HEK293 (cell line): ENCODE measurements around the gene GPATCH3.

Experiments used
- BCL11A ChIP-seq: fragments of 450-650 bp; formaldehyde crosslinking; IDR thresholded peaks from 2 replicates; pipeline ENCODE4 v1.5.1; 2016; ENCODE audit warnings: low read depth, missing biosample characterization, missing genetic modification characterization
- EGR2 ChIP-seq: fragments of 450-650 bp; formaldehyde crosslinking; IDR thresholded peaks from 2 replicates; pipeline ENCODE4 v1.5.1; 2016; ENCODE audit warnings: low read depth, missing biosample characterization, missing genetic modification characterization
- FEZF1 ChIP-seq: fragments of 450-650 bp; formaldehyde crosslinking; IDR thresholded peaks from 2 replicates; pipeline ENCODE4 v1.5.1; 2016; ENCODE audit warnings: missing biosample characterization, missing genetic modification characterization
- GLIS2 ChIP-seq: fragments of 450-650 bp; formaldehyde crosslinking; IDR thresholded peaks from 2 replicates; pipeline ENCODE4 v1.5.1; 2016; ENCODE audit warnings: missing biosample characterization, missing genetic modification characterization
- HOXC10 ChIP-seq: sonication (generic); formaldehyde crosslinking; IDR thresholded peaks from 2 replicates; pipeline ENCODE4 v1.8.1; 2023; ENCODE audit warnings: mild to moderate bottlenecking, missing genetic modification reagents
- KLF10 ChIP-seq: fragments of 450-650 bp; IDR thresholded peaks from 2 replicates; pipeline ENCODE4 v1.5.1; 2018; ENCODE audit warnings: missing biosample characterization, mild to moderate bottlenecking, missing genetic modification characterization
- KLF16 ChIP-seq: fragments of 450-650 bp; formaldehyde crosslinking; IDR thresholded peaks from 2 replicates; pipeline ENCODE4 v1.5.1; 2017; ENCODE audit warnings: missing biosample characterization, missing genetic modification characterization
- MZF1 ChIP-seq: fragments of 450-650 bp; formaldehyde crosslinking; IDR thresholded peaks from 2 replicates; pipeline ENCODE4 v1.5.1; 2017; ENCODE audit warnings: missing biosample characterization, missing genetic modification characterization, borderline replicate concordance
- REPIN1 ChIP-seq: fragments of 450-650 bp; formaldehyde crosslinking; IDR thresholded peaks from 2 replicates; pipeline ENCODE4 v1.5.1; 2017; ENCODE audit warnings: missing biosample characterization, missing genetic modification characterization, low read depth
- WT1 ChIP-seq: fragments of 450-650 bp; formaldehyde crosslinking; IDR thresholded peaks from 2 replicates; pipeline ENCODE4 v1.5.1; 2016; ENCODE audit warnings: missing biosample characterization, missing genetic modification characterization
- ZBTB17 ChIP-seq: fragments of 450-650 bp; formaldehyde crosslinking; IDR thresholded peaks from 2 replicates; pipeline ENCODE4 v1.5.1; 2016; ENCODE audit warnings: missing biosample characterization, missing genetic modification characterization
- ZFP3 ChIP-seq: fragments of 450-650 bp; formaldehyde crosslinking; IDR thresholded peaks from 2 replicates; pipeline ENCODE4 v1.5.1; 2016; ENCODE audit warnings: low read depth, missing biosample characterization, missing genetic modification characterization
- ZIC2 ChIP-seq: fragments of 450-650 bp; formaldehyde crosslinking; IDR thresholded peaks from 2 replicates; pipeline ENCODE4 v1.5.1; 2016; ENCODE audit warnings: missing biosample characterization, missing genetic modification characterization
- ZNF132 ChIP-seq: fragments of 450-650 bp; formaldehyde crosslinking; IDR thresholded peaks from 2 replicates; pipeline ENCODE4 v1.5.1; 2017; ENCODE audit warnings: missing biosample characterization, missing genetic modification characterization, borderline replicate concordance
- ZNF138 ChIP-seq: fragments of 450-650 bp; formaldehyde crosslinking; IDR thresholded peaks from 2 replicates; pipeline ENCODE4 v1.5.1; 2016; ENCODE audit warnings: missing biosample characterization, missing genetic modification characterization, borderline replicate concordance
- ZNF19 ChIP-seq: fragments of 450-650 bp; formaldehyde crosslinking; IDR thresholded peaks from 2 replicates; pipeline ENCODE4; 2016; ENCODE audit warnings: missing biosample characterization, missing genetic modification characterization, low read depth
- ZNF223 ChIP-seq: fragments of 450-650 bp; formaldehyde crosslinking; IDR thresholded peaks from 2 replicates; pipeline ENCODE4 v1.5.1; 2016; ENCODE audit warnings: missing biosample characterization, missing genetic modification characterization
- ZNF354C ChIP-seq: fragments of 450-650 bp; formaldehyde crosslinking; IDR thresholded peaks from 2 replicates; pipeline ENCODE4 v1.5.1; 2016; ENCODE audit warnings: missing biosample characterization, missing genetic modification characterization, low read depth, borderline replicate concordance
- ZNF366 ChIP-seq: fragments of 450-650 bp; formaldehyde crosslinking; conservative IDR thresholded peaks from 2 replicates; pipeline ENCODE4 v1.5.1; 2016; ENCODE audit warnings: missing biosample characterization, missing genetic modification characterization
- ZNF391 ChIP-seq: fragments of 450-650 bp; formaldehyde crosslinking; IDR thresholded peaks from 2 replicates; pipeline ENCODE4 v1.5.1; 2016; ENCODE audit warnings: low read depth, missing biosample characterization, missing genetic modification characterization, borderline replicate concordance
- ZNF549 ChIP-seq: fragments of 450-650 bp; IDR thresholded peaks from 2 replicates; pipeline ENCODE4 v1.5.1; 2018; ENCODE audit warnings: missing biosample characterization, missing genetic modification characterization, mild to moderate bottlenecking, inconsistent platforms, moderate library complexity
- ZNF560 ChIP-seq: fragments of 450-650 bp; formaldehyde crosslinking; IDR thresholded peaks from 2 replicates; pipeline ENCODE4 v1.5.1; 2017; ENCODE audit warnings: missing biosample characterization, missing genetic modification characterization, borderline replicate concordance
- ZNF626 ChIP-seq: fragments of 450-650 bp; sonication (Bioruptor Pico); formaldehyde crosslinking; IDR thresholded peaks from 2 replicates; pipeline ENCODE4 v1.5.1; 2018; ENCODE audit warnings: missing biosample characterization, missing genetic modification characterization, inconsistent platforms
- ZNF658 ChIP-seq: fragments of 450-650 bp; formaldehyde crosslinking; IDR thresholded peaks from 2 replicates; pipeline ENCODE4; 2016; ENCODE audit warnings: missing biosample characterization, missing genetic modification characterization
- ZNF785 ChIP-seq: fragments of 450-650 bp; formaldehyde crosslinking; IDR thresholded peaks from 2 replicates; pipeline ENCODE4 v1.5.1; 2016; ENCODE audit warnings: missing biosample characterization, missing genetic modification characterization
- TF ChIP-seq, protein P1 (sequence below): fragments of 450-650 bp; IDR thresholded peaks from 2 replicates; pipeline ENCODE4 v1.5.1; 2018; ENCODE audit warnings: missing biosample characterization, mild to moderate bottlenecking, missing genetic modification characterization
- TF ChIP-seq, protein P2 (sequence below): fragments of 450-650 bp; formaldehyde crosslinking; IDR thresholded peaks from 2 replicates; pipeline ENCODE4 v1.5.1; 2016; ENCODE audit warnings: missing biosample characterization, missing genetic modification characterization
- TF ChIP-seq, protein P3 (sequence below): fragments of 450-650 bp; formaldehyde crosslinking; IDR thresholded peaks from 2 replicates; pipeline ENCODE4 v1.5.1; 2017; ENCODE audit warnings: missing biosample characterization, missing genetic modification characterization
- TF ChIP-seq, protein P4 (sequence below): fragments of 450-650 bp; formaldehyde crosslinking; IDR thresholded peaks from 2 replicates; pipeline ENCODE4; 2016; ENCODE audit warnings: missing biosample characterization, missing genetic modification characterization
- TF ChIP-seq, protein P5 (sequence below): fragments of 450-650 bp; formaldehyde crosslinking; IDR thresholded peaks from 2 replicates; pipeline ENCODE4 v1.5.1; 2016; ENCODE audit warnings: missing biosample characterization, missing genetic modification characterization

The GPATCH3 gene

DNA sequence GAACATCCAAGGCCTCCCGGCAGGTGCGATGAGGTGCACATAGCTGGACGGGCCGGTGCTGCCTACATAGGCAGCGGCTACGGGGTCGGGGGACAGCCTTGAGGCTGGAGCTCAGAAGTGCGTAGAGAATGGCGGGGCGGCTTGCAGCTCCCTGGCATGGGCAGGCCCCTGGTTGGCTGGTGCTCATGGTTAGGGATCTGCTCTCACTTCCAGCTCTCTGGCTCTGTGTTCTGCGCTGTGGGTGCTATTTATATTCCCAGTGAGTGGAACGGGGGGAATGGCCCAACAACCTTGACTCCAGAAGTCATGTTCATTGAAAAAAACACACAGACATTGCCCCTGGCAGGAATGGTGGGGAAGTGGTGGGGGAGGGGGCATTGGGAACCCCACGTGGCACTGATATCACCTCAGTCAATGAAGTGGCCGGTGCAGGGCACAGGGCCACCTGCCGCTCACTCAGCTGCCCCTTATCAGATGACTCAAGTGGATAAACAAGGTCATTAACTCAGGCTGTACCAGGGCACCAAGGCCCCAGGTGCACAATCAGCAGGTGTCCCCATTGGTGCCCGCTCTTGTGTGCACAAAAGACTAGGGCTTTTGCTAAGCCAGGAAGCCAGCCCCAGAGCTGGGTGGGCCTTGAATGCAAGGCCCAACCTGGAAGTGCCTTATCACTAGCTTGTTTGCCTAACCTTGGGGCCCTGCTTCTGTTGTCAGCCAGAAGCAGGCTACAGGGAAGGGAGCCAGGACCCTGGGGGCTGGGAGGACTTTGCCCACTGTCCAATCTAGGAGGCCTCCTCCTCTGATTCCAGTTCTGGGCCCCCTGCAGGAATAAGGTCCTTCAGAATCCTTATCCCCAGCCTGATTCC is 13.7 kb upstream of the GPATCH3 start, which contains the start of gene NR0B2 (continued):
- TF ChIP-seq, protein P1, sequence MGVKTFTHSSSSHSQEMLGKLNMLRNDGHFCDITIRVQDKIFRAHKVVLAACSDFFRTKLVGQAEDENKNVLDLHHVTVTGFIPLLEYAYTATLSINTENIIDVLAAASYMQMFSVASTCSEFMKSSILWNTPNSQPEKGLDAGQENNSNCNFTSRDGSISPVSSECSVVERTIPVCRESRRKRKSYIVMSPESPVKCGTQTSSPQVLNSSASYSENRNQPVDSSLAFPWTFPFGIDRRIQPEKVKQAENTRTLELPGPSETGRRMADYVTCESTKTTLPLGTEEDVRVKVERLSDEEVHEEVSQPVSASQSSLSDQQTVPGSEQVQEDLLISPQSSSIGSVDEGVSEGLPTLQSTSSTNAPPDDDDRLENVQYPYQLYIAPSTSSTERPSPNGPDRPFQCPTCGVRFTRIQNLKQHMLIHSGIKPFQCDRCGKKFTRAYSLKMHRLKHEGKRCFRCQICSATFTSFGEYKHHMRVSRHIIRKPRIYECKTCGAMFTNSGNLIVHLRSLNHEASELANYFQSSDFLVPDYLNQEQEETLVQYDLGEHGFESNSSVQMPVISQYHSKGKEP (tag by site-specific recombination): no peak
- TF ChIP-seq ZNF132 (tag by site-specific recombination): no peak
- TF ChIP-seq, protein P2, sequence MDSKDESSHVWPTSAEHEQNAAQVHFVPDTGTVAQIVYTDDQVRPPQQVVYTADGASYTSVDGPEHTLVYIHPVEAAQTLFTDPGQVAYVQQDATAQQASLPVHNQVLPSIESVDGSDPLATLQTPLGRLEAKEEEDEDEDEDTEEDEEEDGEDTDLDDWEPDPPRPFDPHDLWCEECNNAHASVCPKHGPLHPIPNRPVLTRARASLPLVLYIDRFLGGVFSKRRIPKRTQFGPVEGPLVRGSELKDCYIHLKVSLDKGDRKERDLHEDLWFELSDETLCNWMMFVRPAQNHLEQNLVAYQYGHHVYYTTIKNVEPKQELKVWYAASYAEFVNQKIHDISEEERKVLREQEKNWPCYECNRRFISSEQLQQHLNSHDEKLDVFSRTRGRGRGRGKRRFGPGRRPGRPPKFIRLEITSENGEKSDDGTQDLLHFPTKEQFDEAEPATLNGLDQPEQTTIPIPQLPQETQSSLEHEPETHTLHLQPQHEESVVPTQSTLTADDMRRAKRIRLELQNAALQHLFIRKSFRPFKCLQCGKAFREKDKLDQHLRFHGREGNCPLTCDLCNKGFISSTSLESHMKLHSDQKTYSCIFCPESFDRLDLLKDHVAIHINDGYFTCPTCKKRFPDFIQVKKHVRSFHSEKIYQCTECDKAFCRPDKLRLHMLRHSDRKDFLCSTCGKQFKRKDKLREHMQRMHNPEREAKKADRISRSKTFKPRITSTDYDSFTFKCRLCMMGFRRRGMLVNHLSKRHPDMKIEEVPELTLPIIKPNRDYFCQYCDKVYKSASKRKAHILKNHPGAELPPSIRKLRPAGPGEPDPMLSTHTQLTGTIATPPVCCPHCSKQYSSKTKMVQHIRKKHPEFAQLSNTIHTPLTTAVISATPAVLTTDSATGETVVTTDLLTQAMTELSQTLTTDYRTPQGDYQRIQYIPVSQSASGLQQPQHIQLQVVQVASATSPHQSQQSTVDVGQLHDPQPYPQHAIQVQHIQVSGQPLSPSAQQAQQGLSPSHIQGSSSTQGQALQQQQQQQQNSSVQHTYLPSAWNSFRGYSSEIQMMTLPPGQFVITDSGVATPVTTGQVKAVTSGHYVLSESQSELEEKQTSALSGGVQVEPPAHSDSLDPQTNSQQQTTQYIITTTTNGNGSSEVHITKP (tag by site-specific recombination): peak; percentile 28; the same call in 1 of the 2 replicates
- peak; percentile 97 for TF ChIP-seq ZIC2 (tag by site-specific recombination)
- TF ChIP-seq, protein P3, sequence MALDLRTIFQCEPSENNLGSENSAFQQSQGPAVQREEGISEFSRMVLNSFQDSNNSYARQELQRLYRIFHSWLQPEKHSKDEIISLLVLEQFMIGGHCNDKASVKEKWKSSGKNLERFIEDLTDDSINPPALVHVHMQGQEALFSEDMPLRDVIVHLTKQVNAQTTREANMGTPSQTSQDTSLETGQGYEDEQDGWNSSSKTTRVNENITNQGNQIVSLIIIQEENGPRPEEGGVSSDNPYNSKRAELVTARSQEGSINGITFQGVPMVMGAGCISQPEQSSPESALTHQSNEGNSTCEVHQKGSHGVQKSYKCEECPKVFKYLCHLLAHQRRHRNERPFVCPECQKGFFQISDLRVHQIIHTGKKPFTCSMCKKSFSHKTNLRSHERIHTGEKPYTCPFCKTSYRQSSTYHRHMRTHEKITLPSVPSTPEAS: no peak
- TF ChIP-seq REPIN1 (tag by site-specific recombination): no peak
- no peak for TF ChIP-seq KLF10 (tag by site-specific recombination)
- peak; percentile 51 for TF ChIP-seq GLIS2
- TF ChIP-seq, protein P4, sequence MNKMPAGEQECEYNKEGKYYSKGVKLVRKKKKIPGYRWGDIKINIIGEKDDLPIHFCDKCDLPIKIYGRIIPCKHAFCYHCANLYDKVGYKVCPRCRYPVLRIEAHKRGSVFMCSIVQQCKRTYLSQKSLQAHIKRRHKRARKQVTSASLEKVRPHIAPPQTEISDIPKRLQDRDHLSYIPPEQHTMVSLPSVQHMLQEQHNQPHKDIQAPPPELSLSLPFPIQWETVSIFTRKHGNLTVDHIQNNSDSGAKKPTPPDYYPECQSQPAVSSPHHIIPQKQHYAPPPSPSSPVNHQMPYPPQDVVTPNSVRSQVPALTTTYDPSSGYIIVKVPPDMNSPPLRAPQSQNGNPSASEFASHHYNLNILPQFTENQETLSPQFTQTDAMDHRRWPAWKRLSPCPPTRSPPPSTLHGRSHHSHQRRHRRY: no peak
- TF ChIP-seq FEZF1: peak; percentile 56
- TF ChIP-seq, protein P5, sequence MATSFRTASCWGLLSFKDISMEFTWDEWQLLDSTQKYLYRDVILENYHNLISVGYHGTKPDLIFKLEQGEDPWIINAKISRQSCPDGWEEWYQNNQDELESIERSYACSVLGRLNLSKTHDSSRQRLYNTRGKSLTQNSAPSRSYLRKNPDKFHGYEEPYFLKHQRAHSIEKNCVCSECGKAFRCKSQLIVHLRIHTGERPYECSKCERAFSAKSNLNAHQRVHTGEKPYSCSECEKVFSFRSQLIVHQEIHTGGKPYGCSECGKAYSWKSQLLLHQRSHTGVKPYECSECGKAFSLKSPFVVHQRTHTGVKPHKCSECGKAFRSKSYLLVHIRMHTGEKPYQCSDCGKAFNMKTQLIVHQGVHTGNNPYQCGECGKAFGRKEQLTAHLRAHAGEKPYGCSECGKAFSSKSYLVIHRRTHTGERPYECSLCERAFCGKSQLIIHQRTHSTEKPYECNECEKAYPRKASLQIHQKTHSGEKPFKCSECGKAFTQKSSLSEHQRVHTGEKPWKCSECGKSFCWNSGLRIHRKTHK (tag by site-specific recombination): no peak
- TF ChIP-seq ZNF138 (tag by site-specific recombination): no peak
- no peak for TF ChIP-seq ZBTB17 (tag by site-specific recombination)
- TF ChIP-seq ZNF391 (tag by site-specific recombination): no peak
- TF ChIP-seq HOXC10: no peak
- TF ChIP-seq ZFP3 (tag by site-specific recombination): no peak
- TF ChIP-seq WT1: no peak
- no peak for TF ChIP-seq ZNF366 (tag by site-specific recombination)
- no peak for TF ChIP-seq ZNF560 (tag by site-specific recombination)
- TF ChIP-seq ZNF658 (tag by site-specific recombination): no peak
- TF ChIP-seq ZNF626 (tag by site-specific recombination): no peak
- TF ChIP-seq ZNF549 (tag by site-specific recombination): no peak
- TF ChIP-seq ZNF785 (tag by site-specific recombination): no peak
- TF ChIP-seq MZF1 (tag by site-specific recombination): no peak
- no peak for TF ChIP-seq ZNF19 (tag by site-specific recombination)
- TF ChIP-seq ZNF354C (tag by site-specific recombination): no peak
- no peak for TF ChIP-seq BCL11A (tag by site-specific recombination)
- no peak for TF ChIP-seq ZNF223 (tag by site-specific recombination)
- TF ChIP-seq KLF16 (tag by site-specific recombination): no peak
- no peak for TF ChIP-seq EGR2 (tag by site-specific recombination)
